Liver (tissue), 9 donors: Measurements from ENCODE around the gene PRKAR1B. TPM values are rescaled to one million over a fixed set of nuclear protein-coding genes. Genes with fewer than 3 reads are reported as not detected.

Source experiments
- DNase-seq: peaks from one replicate; pipeline ENCODE4 v3.0.0-alpha.2; 2017; ENCODE audit warnings: low spot score
- H3K27ac ChIP-seq, 2 donors: one replicate each; pipeline ENCODE4 v1.7.0; 2013; ENCODE audit warnings: inconsistent platforms in 2 of 2, low read length in 2 of 2, control low read depth in 1 of 2, low read depth in 1 of 2, mild to moderate bottlenecking in 1 of 2
- H3K27me3 ChIP-seq, 4 donors: one replicate each; pipeline versions ENCODE4 v1.6.1 to v1.7.0; 2013; ENCODE audit warnings: low read length in 3 of 4, inconsistent platforms in 1 of 4, mild to moderate bottlenecking in 1 of 4, moderate library complexity in 1 of 4; ENCODE audit not compliant: control insufficient read depth in 4 of 4, insufficient read depth in 4 of 4
- H3K36me3 ChIP-seq, 4 donors: one replicate each; pipeline versions ENCODE4 v1.6.1 to v1.7.0; 2013; ENCODE audit warnings: low read length in 3 of 4, mild to moderate bottlenecking in 3 of 4, low read depth in 1 of 4, moderate library complexity in 1 of 4; ENCODE audit not compliant: control insufficient read depth in 4 of 4, insufficient read depth in 3 of 4
- H3K4me1 ChIP-seq, 4 donors: one replicate each; pipeline versions ENCODE4 v1.6.1 to v1.7.0; 2013; ENCODE audit warnings: low read length in 3 of 4, mild to moderate bottlenecking in 3 of 4, moderate library complexity in 1 of 4; ENCODE audit not compliant: control insufficient read depth in 4 of 4, insufficient read depth in 4 of 4
- H3K4me3 ChIP-seq, 3 donors: one replicate each; pipeline versions ENCODE4 v1.6.1 to v1.7.0; 2013; ENCODE audit warnings: low read length in 3 of 3, control low read depth in 1 of 3, low read depth in 1 of 3, mild to moderate bottlenecking in 1 of 3
- H3K9ac ChIP-seq, 2 donors: one replicate each; pipeline ENCODE4 v1.7.0; 2013; ENCODE audit warnings: low read length in 2 of 2, mild to moderate bottlenecking in 2 of 2, moderate library complexity in 2 of 2, control low read depth in 1 of 2, low read depth in 1 of 2
- H3K9me3 ChIP-seq, 4 donors: one replicate each; pipeline versions ENCODE4 v1.6.1 to v1.7.0; 2013; ENCODE audit warnings: low read length in 3 of 4; ENCODE audit not compliant: control insufficient read depth in 4 of 4
- EGR1 ChIP-seq, 2 donors: IDR thresholded peaks; 2 replicates each; pipeline ENCODE4 v1.6.1; 2016 to 2018; ENCODE audit warnings: antibody characterized with exemption in 2 of 2, low read depth in 2 of 2
- FOXA1 ChIP-seq: IDR thresholded peaks from 2 replicates; pipeline ENCODE4 v1.6.1; 2016; ENCODE audit warnings: antibody characterized with exemption
- FOXA2 ChIP-seq: IDR thresholded peaks from 2 replicates; pipeline ENCODE4 v1.6.1; 2016; ENCODE audit warnings: antibody characterized with exemption
- GABPA ChIP-seq, 2 donors: IDR thresholded peaks in 1 of 2; conservative IDR thresholded peaks in 1 of 2; 2 replicates each; pipeline ENCODE4 v1.6.1; 2016; ENCODE audit warnings: antibody characterized with exemption in 2 of 2, mild to moderate bottlenecking in 1 of 2, moderate library complexity in 1 of 2
- HNF4A ChIP-seq, 2 donors: conservative IDR thresholded peaks; 2 replicates each; pipeline ENCODE4 v1.6.1; 2016; ENCODE audit warnings: antibody characterized with exemption in 2 of 2, mild to moderate bottlenecking in 2 of 2
- HNF4G ChIP-seq: IDR thresholded peaks from 2 replicates; pipeline ENCODE4 v1.6.1; 2016; ENCODE audit warnings: antibody characterized with exemption
- JUND ChIP-seq, 2 donors: IDR thresholded peaks; 2 replicates each; pipeline ENCODE4 v1.6.1; 2016; ENCODE audit warnings: antibody characterized with exemption in 2 of 2
- NR2F2 ChIP-seq: IDR thresholded peaks from 2 replicates; pipeline ENCODE4 v1.6.1; 2016; ENCODE audit warnings: antibody characterized with exemption
- RAD21 ChIP-seq, 2 donors: IDR thresholded peaks; 2 replicates each; pipeline ENCODE4 v1.6.1; 2016; ENCODE audit warnings: antibody characterized with exemption in 2 of 2, mild to moderate bottlenecking in 2 of 2
- RXRA ChIP-seq, 2 donors: IDR thresholded peaks; 2 replicates each; pipeline ENCODE4 v1.6.1; 2017 to 2018; ENCODE audit warnings: antibody characterized with exemption in 2 of 2, mild to moderate bottlenecking in 1 of 2
- SP1 ChIP-seq: IDR thresholded peaks from 2 replicates; pipeline ENCODE4 v1.6.1; 2018; ENCODE audit warnings: antibody characterized with exemption, mild to moderate bottlenecking
- TAF1 ChIP-seq: conservative IDR thresholded peaks from 2 replicates; pipeline ENCODE4 v1.6.1; 2016; ENCODE audit warnings: antibody characterized with exemption, mild to moderate bottlenecking
- YY1 ChIP-seq: IDR thresholded peaks from 2 replicates; pipeline ENCODE4 v1.6.1; 2016; ENCODE audit warnings: antibody characterized with exemption, mild to moderate bottlenecking
- WGBS: extraction: QIAGEN DNeasy Blood & Tissue Kit; methylation state at CpG from one replicate; pipeline ENCODE4 v1.1.7; 2013; 5-methylcytosine and 5-hydroxymethylcytosine counted together
- polyA plus RNA-seq, 2 donors: library from polyadenylated mRNA; stranded (reverse) in 1 of 2; unstranded in 1 of 2; fragments of 200-250 nt in 1 of 2; fragments of >200 nt in 1 of 2; fragmentation: Nextera tagmentation in 1 of 2; extraction: Ambion mirVana in 1 of 2; gene quantifications; one replicate each; pipeline versions ENCODE4 v1.2.1 to v1.2.3, GENCODE V29; 2013 to 2015
- total RNA-seq, 2 donors: library from RNA; depleted of rRNA; stranded (reverse); fragments of >200 nt; gene quantifications; one replicate each; pipeline ENCODE4 v1.2.3, GENCODE V29; 2014
- TF ChIP-seq, protein P1 (sequence below): fragments of 150-350 bp; IDR thresholded peaks from 2 replicates; pipeline ENCODE4 v1.5.1; 2017; ENCODE audit warnings: improper control_type of control experiment, low read depth, low read length; ENCODE audit not compliant: missing input control
- TF ChIP-seq, protein P2 (sequence below): IDR thresholded peaks from 2 replicates; pipeline ENCODE4 v1.6.1; 2016; ENCODE audit warnings: antibody characterized with exemption
- TF ChIP-seq, protein P3 (sequence below): IDR thresholded peaks from 2 replicates; pipeline ENCODE4 v1.6.1; 2016; ENCODE audit warnings: antibody characterized with exemption
- TF ChIP-seq, protein P4 (sequence below): IDR thresholded peaks from 2 replicates; pipeline ENCODE4 v1.6.1; 2016; ENCODE audit warnings: antibody characterized with exemption, mild to moderate bottlenecking
- donor health status: healthy.
- donor health status: healthy.
- donor health status: healthy.
- donor health status: healthy.
- donor health status: healthy.

Gene PRKAR1B
- total and polyA plus RNA-seq, 4 donors: 11.1 to 14.4 (median 12.4) TPM

DNA sequence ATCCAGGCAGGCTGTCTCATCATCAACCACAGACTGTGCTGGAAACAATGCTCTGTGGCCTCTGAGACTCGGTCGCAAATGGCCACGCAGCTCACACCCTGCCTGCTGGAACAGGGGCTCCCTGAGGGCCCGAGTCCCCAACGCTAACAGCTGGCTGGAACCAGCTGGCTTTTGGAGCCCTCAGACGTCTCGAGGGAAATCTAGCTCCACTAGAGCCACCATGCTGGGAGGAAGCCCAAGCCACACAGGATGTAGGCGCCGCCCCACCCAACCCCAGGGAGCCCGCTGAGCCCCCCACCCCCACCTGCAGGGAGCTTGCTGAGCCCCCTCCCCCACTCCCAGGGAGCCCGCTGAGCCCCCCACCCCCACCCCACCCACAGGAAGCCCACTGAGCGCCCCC, 186.1 kb downstream of the PRKAR1B start:
- Histone ChIP-seq H3K4me1 (no peaks in the 10 kb centered on the region), H3K9ac (no peak overlapping the region), H3K27me3 (no peaks in the 10 kb centered on the region), H3K9me3 (peaks cover 0 to 2% (median 1%) of the 10 kb centered on the region in 4 donors), H3K4me3 (no peak overlapping the region), H3K27ac (no peak overlapping the region), H3K36me3 (no peaks in the 10 kb centered on the region)
- 92% methylated on average over 12 of the region's 12 CpGs for WGBS
- no peak for DNase-seq
- TF ChIP-seq NR2F2 (no peak), GABPA (IDR thresholded peaks at IDR 0.05 in 1 of 2, conservative IDR thresholded peaks at IDR 0.05 in 1 of 2) (no peak), YY1 (no peak), RXRA (IDR thresholded peaks at IDR 0.05) (no peak), FOXA1 (no peak), FOXA2 (no peak), HNF4G (no peak), TAF1 (no peak), EGR1 (IDR thresholded peaks at IDR 0.05; ENCODE audit: low read depth in 2 of 2) (no peak), SP1 (no peak), RAD21 (IDR thresholded peaks at IDR 0.05) (no peak), JUND (IDR thresholded peaks at IDR 0.05) (no peak), HNF4A (conservative IDR thresholded peaks at IDR 0.05) (no peak)
- TF ChIP-seq, protein P1, sequence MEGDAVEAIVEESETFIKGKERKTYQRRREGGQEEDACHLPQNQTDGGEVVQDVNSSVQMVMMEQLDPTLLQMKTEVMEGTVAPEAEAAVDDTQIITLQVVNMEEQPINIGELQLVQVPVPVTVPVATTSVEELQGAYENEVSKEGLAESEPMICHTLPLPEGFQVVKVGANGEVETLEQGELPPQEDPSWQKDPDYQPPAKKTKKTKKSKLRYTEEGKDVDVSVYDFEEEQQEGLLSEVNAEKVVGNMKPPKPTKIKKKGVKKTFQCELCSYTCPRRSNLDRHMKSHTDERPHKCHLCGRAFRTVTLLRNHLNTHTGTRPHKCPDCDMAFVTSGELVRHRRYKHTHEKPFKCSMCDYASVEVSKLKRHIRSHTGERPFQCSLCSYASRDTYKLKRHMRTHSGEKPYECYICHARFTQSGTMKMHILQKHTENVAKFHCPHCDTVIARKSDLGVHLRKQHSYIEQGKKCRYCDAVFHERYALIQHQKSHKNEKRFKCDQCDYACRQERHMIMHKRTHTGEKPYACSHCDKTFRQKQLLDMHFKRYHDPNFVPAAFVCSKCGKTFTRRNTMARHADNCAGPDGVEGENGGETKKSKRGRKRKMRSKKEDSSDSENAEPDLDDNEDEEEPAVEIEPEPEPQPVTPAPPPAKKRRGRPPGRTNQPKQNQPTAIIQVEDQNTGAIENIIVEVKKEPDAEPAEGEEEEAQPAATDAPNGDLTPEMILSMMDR: no peak
- TF ChIP-seq, protein P2, sequence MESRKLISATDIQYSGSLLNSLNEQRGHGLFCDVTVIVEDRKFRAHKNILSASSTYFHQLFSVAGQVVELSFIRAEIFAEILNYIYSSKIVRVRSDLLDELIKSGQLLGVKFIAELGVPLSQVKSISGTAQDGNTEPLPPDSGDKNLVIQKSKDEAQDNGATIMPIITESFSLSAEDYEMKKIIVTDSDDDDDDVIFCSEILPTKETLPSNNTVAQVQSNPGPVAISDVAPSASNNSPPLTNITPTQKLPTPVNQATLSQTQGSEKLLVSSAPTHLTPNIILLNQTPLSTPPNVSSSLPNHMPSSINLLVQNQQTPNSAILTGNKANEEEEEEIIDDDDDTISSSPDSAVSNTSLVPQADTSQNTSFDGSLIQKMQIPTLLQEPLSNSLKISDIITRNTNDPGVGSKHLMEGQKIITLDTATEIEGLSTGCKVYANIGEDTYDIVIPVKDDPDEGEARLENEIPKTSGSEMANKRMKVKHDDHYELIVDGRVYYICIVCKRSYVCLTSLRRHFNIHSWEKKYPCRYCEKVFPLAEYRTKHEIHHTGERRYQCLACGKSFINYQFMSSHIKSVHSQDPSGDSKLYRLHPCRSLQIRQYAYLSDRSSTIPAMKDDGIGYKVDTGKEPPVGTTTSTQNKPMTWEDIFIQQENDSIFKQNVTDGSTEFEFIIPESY: no peak
- TF ChIP-seq, protein P3, sequence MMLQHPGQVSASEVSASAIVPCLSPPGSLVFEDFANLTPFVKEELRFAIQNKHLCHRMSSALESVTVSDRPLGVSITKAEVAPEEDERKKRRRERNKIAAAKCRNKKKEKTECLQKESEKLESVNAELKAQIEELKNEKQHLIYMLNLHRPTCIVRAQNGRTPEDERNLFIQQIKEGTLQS: no peak
- TF ChIP-seq, protein P4, sequence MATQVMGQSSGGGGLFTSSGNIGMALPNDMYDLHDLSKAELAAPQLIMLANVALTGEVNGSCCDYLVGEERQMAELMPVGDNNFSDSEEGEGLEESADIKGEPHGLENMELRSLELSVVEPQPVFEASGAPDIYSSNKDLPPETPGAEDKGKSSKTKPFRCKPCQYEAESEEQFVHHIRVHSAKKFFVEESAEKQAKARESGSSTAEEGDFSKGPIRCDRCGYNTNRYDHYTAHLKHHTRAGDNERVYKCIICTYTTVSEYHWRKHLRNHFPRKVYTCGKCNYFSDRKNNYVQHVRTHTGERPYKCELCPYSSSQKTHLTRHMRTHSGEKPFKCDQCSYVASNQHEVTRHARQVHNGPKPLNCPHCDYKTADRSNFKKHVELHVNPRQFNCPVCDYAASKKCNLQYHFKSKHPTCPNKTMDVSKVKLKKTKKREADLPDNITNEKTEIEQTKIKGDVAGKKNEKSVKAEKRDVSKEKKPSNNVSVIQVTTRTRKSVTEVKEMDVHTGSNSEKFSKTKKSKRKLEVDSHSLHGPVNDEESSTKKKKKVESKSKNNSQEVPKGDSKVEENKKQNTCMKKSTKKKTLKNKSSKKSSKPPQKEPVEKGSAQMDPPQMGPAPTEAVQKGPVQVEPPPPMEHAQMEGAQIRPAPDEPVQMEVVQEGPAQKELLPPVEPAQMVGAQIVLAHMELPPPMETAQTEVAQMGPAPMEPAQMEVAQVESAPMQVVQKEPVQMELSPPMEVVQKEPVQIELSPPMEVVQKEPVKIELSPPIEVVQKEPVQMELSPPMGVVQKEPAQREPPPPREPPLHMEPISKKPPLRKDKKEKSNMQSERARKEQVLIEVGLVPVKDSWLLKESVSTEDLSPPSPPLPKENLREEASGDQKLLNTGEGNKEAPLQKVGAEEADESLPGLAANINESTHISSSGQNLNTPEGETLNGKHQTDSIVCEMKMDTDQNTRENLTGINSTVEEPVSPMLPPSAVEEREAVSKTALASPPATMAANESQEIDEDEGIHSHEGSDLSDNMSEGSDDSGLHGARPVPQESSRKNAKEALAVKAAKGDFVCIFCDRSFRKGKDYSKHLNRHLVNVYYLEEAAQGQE: no peak

DNA sequence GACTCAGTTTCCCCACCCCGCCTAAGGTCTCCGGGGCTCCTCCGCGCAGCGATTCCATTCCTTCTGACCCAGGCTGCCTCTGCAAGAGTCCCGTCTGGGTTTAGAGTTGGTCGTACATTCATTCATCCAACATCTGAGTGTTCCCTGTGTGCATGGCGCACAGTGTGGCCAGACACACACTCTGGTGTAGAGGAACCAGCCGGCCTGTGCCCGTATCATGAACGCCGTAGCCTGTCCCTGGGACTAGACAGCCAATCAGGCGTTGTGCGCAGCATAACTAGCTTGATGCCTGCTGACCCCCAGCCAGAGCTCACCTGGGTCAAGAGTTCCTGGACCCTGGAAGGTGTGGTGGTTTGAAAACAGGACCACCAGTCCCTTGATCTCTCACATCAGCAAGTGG, 186.5 kb downstream of the PRKAR1B start:
- no peak overlapping the region for H3K9ac ChIP-seq
- no peaks in the 10 kb centered on the region for H3K36me3 ChIP-seq

More for the DNA sequence above, 186.5 kb downstream of the PRKAR1B start:
- 97% methylated on average over 14 of the region's 14 CpGs for WGBS
- H3K4me1 ChIP-seq: no peaks in the 10 kb centered on the region
- H3K9me3 ChIP-seq: peaks cover 0 to 2% (median 1%) of the 10 kb centered on the region in 4 donors
- H3K27ac ChIP-seq: no peak overlapping the region
- TF ChIP-seq HNF4A (conservative IDR thresholded peaks at IDR 0.05) (no peak), GABPA (IDR thresholded peaks at IDR 0.05 in 1 of 2, conservative IDR thresholded peaks at IDR 0.05 in 1 of 2) (no peak)
- TF ChIP-seq, protein P4: no peak
- no peaks in the 10 kb centered on the region for H3K27me3 ChIP-seq
- no peak for DNase-seq
- no peak overlapping the region for H3K4me3 ChIP-seq
